Subcutaneous adipose tissue (tissue), 4 donors: Measurements from ENCODE around the gene GNG11. TPM values are rescaled to one million over a fixed set of nuclear protein-coding genes. Genes with fewer than 3 reads are reported as not detected.

Source experiments
- CTCF ChIP-seq: fragments of 450-650 bp; IDR thresholded peaks from one replicate; pipeline ENCODE4 v1.5.1; 2016; ENCODE audit warnings: low read depth, mild to moderate bottlenecking, control low read depth, antibody characterized with exemption, moderate library complexity
- total RNA-seq, 4 donors: library from RNA; depleted of rRNA; stranded (reverse); fragments of >200 nt; gene quantifications; one replicate each; pipeline ENCODE4 v1.1.0, GENCODE V29; 2016

Gene GNG11
- 10 to 100 TPM; 30.8 to 62.4 (median 43.2) TPM for total RNA-seq

- no peak for TF ChIP-seq CTCF
These were observed at the start of gene GNG11 for GRCh38 chr7:93921607-93922566. Gene GNG11, plus strand, starts transcription at chr7:93921735. Its CDS starts 403 bp downstream, at chr7:93922138.

GRCh38 chr7:93873998-93874574, 47.4 kb upstream of the GNG11 start:
- TF ChIP-seq CTCF = no peak

GRCh38 chr7:93877742-93878141, 43.8 kb upstream of the GNG11 start:
- no peak for TF ChIP-seq CTCF

- TF ChIP-seq CTCF = no peak
These were observed 42.2 kb upstream of the GNG11 start for GRCh38 chr7:93879356-93879755.

GRCh38 chr7:93882468-93882867, 39.1 kb upstream of the GNG11 start:
- TF ChIP-seq CTCF = no peak

GRCh38 chr7:93883078-93883916, 38.2 kb upstream of the GNG11 start:
- no peak for TF ChIP-seq CTCF
